ENCODE results near the gene MRC2.
"Not testable (repeated sequence)": the region's sequence is repeated elsewhere in the genome, so short reads cannot be mapped to it uniquely, and the experiment has no call there.

The MRC2 gene

GRCh38 chr17:62693616-62694409, 66.3 kb downstream of the MRC2 start:
- no peak for DNase-seq (ENCODE audit: low spot score)
- no peak for TF ChIP-seq CTCF (IDR thresholded peaks at IDR 0.05; ENCODE audit: borderline replicate concordance, control extremely low read depth, extremely low read depth, insufficient read depth, missing control alignments)
- in situ Hi-C loops (cut with MboI; ENCODE audit: low sequenced_read_pairs, unreplicated experiment) = loop anchor here (25.0 kb wide), 1 partner anchor 718 kb away; no protein-coding TSS in a partner anchor

- not testable (repeated sequence) for DNase-seq (ENCODE audit: low spot score)
- in situ Hi-C loops (cut with MboI; ENCODE audit: low sequenced_read_pairs, unreplicated experiment) = loop anchor here (25.0 kb wide), 1 partner anchor 717 kb away; no protein-coding TSS in a partner anchor
These were observed 67.7 kb downstream of the MRC2 start for GRCh38 chr17:62695093-62695738.

- DNase-seq (ENCODE audit: low spot score) = no peak
- in situ Hi-C loops (cut with MboI; ENCODE audit: low sequenced_read_pairs, unreplicated experiment) = loop anchor here (25.0 kb wide), 1 partner anchor 716 kb away; no protein-coding TSS in a partner anchor
- TF ChIP-seq CTCF (IDR thresholded peaks at IDR 0.05; ENCODE audit: borderline replicate concordance, control extremely low read depth, extremely low read depth, insufficient read depth, missing control alignments) = no peak
These were observed 68.8 kb downstream of the MRC2 start for GRCh38 chr17:62696256-62696655.

GRCh38 chr17:62696726-62697490, 69.4 kb downstream of the MRC2 start:
- no peak for DNase-seq (ENCODE audit: low spot score)
- in situ Hi-C loops (cut with MboI; ENCODE audit: low sequenced_read_pairs, unreplicated experiment) = loop anchor here (25.0 kb wide), 1 partner anchor 715 kb away; no protein-coding TSS in a partner anchor
- TF ChIP-seq CTCF (IDR thresholded peaks at IDR 0.05; ENCODE audit: borderline replicate concordance, control extremely low read depth, extremely low read depth, insufficient read depth, missing control alignments) = no peak

GRCh38 chr17:62698459-62698858, 71.0 kb downstream of the MRC2 start:
- in situ Hi-C loops (cut with MboI; ENCODE audit: low sequenced_read_pairs, unreplicated experiment) = loop anchor here (25.0 kb wide), 1 partner anchor 714 kb away; no protein-coding TSS in a partner anchor
- not testable (repeated sequence) for DNase-seq (ENCODE audit: low spot score)

- no peak for TF ChIP-seq CTCF (IDR thresholded peaks at IDR 0.05; ENCODE audit: borderline replicate concordance, control extremely low read depth, extremely low read depth, insufficient read depth, missing control alignments)
- DNase-seq (ENCODE audit: low spot score) = no peak
- in situ Hi-C loops (cut with MboI; ENCODE audit: low sequenced_read_pairs, unreplicated experiment) = loop anchor here (10.0 kb wide), 1 partner anchor 274 kb away; no protein-coding TSS in a partner anchor
These were observed 73.7 kb downstream of the MRC2 start for GRCh38 chr17:62700964-62701705.

- in situ Hi-C loops (cut with MboI; ENCODE audit: low sequenced_read_pairs, unreplicated experiment) = loop anchor here (10.0 kb wide), 1 partner anchor 273 kb away; no protein-coding TSS in a partner anchor
- no peak for TF ChIP-seq CTCF (IDR thresholded peaks at IDR 0.05; ENCODE audit: borderline replicate concordance, control extremely low read depth, extremely low read depth, insufficient read depth, missing control alignments)
- DNase-seq (ENCODE audit: low spot score) = no peak
These were observed 74.2 kb downstream of the MRC2 start for GRCh38 chr17:62701706-62702085.

Data from GM13976 (cell line).